Measurements from ENCODE around the gene PIK3CA.
"Not testable (repeated sequence)": the region's sequence is repeated elsewhere in the genome, so short reads cannot be mapped to it uniquely, and the experiment has no call there.

Gene PIK3CA

DNA sequence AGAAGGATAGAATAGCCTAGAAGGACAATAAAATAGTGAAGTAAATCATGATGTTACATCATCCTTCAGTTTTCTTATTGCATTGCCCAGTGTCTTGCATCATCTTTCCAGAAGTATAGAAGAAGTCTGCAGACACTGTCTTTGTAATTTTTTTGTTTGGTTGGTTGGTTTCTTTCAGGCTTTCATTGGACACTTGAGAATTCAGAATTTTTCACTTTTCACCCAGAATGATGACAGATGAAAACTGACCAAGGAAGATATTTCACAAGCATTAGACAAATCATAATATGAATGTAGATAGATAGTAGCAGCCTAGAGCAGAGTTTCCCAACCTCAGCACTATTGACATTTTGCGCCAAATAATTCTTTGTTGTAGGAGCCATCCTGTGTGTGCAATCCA is 67.4 kb downstream of the PIK3CA start:
- not testable (repeated sequence) for DNase-seq

DNA sequence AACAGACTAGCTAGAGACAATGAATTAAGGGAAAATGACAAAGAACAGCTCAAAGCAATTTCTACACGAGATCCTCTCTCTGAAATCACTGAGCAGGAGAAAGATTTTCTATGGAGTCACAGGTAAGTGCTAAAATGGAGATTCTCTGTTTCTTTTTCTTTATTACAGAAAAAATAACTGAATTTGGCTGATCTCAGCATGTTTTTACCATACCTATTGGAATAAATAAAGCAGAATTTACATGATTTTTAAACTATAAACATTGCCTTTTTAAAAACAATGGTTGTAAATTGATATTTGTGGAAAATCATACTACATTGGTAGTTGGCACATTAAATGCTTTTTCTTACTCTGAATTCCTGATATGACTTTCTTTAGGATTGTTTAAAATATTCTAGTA is 70.1 kb downstream of the PIK3CA start:
- not testable (repeated sequence) for DNase-seq

DNA sequence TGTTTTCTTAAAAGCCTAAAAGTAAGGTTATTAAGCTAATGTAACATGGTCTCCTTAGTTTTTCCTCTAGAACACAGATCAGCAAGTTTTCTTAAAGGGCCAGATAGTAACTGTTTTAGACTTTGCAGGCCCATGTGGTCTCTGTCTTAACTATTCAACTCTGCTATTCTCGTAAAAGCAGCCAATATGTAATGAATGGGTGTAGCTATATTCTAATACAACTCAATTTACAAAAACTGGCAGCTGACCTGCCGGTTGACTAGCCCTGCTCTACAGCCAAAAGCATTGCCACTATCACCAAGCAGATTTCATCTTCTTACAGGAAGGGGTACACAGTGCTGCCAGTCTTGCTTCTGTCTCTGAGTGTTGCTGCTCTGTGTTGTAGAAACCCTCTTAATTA is 75.4 kb downstream of the PIK3CA start:
- no peak for DNase-seq

DNA sequence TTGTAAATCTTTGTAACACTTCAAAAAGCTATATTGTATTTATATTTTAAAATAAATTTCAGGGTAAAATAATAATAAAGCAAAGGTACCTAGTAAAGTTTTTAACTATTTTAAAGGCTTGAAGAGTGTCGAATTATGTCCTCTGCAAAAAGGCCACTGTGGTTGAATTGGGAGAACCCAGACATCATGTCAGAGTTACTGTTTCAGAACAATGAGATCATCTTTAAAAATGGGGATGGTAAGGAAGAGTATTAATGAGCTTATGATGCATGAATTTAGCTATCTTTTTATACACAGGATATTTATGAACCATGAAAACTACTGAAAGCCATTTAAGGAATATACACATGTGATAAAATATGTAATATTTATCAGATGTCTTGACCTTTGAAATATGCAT is 76.4 kb downstream of the PIK3CA start:
- DNase-seq, result no peak

DNA sequence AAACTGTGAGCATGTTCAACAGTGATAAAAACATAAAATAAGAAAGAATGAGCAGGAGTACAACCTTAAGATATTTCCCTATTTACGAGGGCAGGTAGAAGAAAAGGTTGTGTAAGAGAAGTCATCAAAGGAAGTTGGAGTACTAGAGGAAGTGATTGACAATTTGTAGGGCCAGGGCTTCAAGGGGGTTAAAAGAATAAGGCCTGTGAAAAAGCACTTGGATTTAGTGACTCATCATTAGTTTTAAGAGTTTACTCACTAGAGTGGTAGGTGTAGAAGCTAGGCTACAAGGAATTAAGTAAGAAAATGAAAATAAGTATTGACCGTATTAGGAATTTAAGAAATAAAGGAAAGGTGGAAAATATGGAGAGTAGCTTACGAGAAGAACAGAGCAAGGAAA is 79.2 kb downstream of the PIK3CA start:
- DNase-seq, result no peak

DNA sequence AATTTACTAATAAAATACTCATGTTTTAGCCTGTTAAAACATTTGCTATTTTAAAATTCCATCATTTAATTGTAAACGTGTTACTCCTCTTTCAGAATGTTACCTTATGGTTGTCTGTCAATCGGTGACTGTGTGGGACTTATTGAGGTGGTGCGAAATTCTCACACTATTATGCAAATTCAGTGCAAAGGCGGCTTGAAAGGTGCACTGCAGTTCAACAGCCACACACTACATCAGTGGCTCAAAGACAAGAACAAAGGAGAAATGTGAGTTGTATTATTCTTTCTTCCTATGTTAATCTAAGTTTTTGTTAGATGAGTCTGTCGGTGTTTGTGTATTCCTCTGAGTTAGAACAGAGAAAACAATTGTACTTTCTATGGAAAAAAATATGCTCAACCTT is 81.0 kb downstream of the PIK3CA start:
- no peak for DNase-seq

DNA sequence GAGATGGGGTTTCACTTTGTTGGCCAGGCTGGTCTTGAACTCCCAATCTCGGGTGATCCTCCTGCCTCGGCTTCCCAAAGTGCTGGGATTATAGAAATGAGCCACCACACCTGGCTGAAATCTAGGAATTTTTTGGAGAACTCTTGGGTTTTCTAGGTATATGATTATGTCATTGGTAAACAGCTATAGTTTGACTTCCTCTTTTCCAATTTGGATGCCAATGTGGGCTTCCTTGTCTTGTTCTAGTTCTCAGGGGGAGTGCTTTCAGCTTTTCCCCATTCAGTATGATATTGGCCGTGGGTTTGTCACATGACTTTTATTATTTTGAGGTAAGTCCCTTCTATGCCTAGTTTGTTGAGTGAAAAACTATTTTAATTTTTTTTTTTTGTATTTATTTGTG is 84.9 kb downstream of the PIK3CA start:
- no peak for DNase-seq

DNA sequence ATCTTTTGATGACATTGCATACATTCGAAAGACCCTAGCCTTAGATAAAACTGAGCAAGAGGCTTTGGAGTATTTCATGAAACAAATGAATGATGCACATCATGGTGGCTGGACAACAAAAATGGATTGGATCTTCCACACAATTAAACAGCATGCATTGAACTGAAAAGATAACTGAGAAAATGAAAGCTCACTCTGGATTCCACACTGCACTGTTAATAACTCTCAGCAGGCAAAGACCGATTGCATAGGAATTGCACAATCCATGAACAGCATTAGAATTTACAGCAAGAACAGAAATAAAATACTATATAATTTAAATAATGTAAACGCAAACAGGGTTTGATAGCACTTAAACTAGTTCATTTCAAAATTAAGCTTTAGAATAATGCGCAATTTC is 86.0 kb downstream of the PIK3CA start:
- no peak for DNase-seq

DNA sequence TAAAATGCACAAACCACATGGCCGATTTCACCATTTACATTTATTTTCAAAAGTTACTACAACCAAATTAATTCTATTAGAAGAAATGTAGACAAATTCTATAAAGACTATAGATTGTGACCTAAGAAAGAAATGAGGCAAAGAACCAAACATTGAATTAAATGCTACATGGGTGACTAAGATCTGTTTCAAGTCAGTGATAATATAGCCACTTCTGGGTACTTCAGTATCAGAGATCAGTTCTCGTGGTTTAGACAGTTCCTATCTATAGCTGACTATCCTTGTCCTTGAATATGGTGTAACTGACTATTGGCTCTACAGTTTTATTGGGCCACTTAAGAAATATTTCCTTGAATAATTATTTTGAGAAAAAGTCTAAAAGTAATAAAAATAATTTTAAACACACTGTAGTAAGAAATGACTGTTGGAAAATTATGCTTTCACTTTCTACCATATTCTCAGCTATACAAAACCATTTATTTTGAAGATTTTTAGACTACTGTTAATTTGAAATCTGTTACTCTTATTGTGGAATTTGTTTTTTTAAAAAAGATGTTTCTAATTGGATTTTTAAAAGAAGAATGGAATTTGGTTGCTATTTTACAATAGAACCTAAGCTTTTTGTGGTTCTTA is 88.6 kb downstream of the PIK3CA start:
- no peak for DNase-seq

DNA sequence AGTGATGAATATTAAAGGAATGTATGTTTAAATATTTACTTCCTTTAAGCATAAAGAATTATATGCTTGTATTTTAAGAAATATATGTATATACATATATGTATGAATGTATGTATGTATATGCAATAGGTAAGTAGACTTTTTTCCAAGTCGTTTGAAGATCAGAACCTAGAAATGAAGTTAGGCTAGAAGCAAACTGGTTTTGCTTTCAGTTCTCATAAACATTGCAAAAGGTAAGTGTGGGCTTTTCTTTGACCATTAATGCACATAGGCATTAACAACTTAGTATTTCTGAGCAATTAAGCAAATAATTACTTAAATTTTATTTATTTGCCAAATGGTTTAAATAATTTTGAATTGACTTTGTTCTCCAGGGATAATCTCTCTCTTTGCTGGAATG is 92.1 kb downstream of the PIK3CA start:
- not testable (repeated sequence) for DNase-seq

DNA sequence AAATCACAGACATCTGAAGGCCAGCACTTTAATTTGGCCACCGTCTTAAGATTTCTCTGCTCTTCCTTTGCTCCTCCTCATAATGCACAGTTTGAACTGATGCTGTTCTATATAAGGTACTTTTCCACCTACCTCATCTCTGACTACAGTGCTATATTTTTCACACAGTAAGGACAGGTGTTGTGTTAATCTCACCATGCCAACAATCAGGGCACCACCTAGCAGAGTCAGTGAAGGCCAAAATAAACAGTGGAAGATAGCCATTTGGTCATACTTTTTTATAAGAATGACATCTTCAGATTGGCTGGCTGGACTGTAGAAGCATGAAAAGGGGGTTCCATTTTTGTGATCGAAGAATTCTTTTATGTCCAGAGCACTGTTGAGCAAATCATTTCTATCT is 94.7 kb downstream of the PIK3CA start:
- DNase-seq, result not testable (repeated sequence)

DNA sequence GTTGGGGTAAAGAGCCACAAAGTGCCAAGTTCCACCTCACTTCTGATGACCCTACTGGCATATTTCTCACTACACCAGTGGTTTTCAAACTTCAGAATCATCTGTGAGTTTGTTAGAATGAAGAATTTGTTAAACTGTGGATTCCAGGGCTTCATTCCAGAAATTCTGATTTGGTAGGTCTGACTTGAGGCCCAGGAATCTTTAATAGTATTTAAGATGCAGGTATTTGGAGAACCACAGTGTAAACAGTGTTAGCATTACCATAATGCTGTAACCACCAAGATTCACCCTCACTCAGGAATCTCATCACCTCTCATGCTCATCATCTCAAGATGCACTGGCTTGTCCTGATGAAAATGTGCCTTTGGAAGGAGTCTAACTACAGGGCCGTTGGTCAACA is 96.7 kb downstream of the PIK3CA start:
- no peak for DNase-seq

DNA sequence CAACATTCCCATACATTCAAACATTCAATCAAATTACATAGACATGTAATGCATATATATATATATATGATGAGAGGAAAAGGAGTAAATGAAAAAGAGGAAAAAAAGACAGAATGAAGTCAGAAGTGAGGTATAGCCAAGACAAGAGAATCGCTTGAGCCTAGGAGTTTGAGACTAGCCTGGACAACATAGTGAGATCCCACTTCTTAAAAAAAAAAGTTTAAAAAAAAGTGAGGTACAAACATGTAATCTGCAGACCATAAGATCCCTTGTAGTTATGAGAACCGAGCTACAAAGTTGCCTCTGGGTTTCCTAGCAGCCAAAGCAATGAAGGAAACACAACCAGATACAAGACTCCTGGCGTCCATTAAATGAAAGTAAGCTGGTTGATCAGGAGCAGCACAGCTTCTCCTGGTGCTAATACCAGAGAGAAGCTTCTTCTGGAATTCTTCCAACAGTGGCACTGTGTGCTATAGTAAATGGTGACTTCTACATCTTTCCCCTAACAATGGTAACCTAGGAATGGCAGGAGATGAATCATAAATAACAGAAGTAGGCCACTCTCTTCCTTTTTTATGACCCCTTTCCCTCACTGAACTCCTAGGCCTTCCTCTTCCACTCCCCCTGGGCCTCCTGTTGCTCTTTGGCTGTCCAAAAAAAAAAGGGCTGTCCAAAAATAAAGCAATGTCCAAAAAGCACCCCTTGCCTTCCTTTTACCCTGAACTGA is 99.3 kb downstream of the PIK3CA start:
- DNase-seq, result no peak

DNA sequence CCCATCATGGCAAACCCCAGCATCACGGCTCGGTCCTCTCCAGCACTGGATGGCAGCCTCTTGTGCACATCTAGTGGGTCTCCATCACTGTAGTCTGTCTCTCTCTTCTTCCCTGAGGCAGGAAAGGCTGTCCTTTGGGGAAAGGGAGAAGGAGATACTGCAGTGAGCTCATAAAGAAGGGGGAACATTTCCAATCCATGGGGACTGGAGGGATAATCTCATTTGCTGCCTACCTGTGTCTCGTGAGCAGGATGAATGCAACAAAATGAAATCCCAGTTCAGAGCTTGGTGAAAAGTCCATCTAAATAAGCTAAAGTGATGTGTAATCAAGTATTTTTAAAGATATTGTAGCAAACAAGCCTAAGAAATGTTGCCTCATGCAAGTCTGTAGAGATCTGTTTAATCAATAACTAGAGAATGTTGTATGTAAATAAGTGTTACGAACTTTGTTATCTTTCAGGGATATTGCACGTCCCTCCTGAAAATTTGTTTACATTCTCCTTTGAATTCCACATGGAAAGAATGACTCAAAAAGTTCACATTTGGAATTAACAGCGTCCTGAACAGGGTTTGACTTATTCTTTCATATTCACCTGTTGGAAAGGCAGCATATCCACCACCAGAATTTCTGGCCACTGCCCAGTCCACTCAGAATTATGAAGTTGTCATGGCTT is 102.8 kb downstream of the PIK3CA start, which contains the start of gene KCNMB3:
Gene KCNMB3 (minus strand): TSS at position 312 of the 674 bp plus-strand sequence. CDS start 124 bp downstream, at position 188.
- DNase-seq, result no peak

DNA sequence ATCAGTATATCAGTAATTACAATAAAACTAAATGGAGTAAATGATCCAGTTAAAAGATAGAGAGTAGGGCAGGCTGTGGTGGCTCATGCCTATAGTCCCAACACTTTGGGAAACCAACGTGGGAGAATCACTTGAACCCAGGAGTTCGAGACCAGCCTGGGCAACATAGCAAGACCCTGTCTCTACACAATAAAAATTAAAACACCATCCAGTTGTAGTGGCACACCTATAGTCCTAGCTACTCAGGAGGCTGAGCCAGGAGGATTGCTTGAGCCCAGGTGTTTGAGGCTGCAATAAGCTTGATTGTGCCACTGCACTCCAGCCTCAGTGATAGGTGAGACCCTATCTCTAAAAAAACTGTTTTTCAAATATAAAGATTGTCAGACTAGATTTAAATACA is 108.7 kb downstream of the PIK3CA start:
- DNase-seq, result no peak

DNA sequence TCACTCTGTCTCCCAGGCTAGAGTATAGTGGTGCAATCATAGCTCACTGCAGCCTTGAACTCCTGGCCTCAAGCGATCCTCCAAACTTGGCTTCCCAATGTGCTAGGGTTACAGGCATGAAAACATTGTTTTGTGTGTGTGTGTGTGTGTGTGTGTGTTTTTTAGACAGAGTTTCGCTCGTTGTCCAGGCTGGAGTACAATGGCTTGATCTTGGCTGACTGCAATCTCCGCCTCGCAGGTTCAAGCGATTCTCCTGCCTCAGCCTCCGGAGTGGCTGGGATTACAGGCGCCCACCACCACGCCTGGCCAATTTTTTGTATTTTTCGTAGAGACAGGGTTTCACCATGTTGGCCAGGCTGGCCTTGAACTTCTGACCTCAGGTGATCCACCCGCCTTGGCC is 109.6 kb downstream of the PIK3CA start:
- DNase-seq, result not testable (repeated sequence)

DNA sequence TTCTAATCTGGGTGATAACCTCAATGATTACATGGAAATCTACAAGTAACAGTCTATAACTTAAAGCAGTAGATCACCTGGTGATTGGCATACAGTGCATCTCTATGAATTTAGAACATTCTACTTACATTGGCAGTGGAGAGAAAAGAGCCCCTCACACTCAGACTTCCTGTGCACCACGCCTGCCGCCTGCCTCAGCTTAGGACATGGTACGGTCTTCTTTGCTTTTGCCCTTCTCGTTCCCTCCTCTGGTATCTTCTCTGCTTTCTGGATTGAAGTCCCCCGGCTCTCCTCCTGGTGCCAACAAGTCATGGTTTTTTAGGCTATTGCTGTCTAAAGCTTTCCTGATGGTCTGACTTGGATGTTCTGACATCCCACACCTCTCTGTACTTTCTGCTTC is 110.7 kb downstream of the PIK3CA start:
- no peak for DNase-seq

DNA sequence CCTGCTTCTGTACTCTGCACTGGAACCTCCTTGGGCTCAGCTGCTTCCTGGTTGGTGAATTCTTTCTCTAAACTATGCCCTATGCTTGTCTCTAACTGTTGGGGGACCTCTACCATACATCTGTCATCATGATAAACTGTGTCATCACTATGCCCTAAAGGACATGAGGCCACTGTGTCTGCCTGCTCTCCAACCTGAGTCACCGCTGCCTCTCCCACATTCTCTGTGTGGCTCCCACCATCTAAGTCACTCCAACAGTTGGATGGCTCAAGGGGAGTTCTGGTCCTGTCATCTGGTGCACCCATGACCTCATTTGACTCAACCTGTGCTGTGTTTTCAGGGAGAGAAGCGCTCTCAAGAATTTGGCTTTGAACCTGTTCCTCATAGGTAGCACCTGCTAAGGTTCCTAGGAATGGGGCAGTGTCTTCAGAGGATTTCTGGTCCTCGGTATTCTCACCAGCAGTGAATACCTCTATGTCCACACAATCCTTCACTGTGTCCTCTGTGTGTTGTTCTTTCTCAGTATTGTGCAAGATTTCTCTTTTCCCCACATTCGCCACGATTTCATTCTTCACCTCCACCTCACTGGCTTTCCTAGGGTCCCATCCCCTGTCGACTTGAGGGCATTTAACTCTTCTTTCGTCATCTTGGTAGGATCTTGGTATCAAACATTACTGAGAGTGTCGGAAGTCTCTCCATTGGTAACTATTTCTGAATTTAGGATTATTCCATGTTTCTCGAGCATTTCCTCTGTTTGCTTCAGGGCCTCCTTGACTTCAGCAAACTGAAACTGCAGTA is 112.0 kb downstream of the PIK3CA start:
- not testable (repeated sequence) for DNase-seq

DNA sequence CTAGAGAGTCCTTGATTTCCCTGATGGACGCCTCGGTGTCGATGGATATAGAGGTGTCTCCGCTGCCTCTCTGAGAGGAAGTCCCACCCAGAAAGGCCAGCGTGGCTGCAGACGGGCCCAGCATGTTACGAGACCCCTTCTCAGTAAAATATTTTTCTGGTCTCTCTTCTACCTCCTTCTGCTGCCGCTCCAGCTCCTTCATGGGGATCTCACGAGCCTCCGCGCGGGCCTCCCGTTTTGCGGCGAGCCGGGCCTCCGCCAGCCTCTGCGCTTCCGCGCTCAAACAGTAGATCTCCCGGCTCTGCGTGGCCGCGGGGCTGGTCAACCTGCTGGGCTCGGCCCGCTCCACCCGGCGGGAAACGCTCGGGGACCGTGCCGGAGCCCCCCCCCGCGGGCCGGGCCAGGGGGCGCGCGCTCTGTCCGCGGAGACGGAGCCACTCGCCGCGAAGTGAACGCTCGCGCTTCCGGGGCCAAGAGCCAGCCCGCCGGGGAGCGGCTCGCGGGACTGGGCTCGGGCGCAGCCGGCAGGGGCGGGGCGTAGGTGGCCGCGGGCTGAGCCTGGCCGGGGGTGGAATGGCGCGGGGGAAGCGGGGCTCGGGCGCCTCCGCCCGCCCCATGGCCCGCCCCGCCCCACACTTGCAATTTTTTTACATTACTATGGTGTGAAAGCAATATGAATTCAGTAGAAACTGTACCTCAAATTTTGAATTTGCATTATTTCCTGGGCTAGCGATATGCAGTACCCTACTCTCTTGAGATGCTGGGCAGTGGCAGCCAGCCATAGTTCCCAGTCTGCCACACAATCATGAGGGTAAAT is 113.0 kb downstream of the PIK3CA start:
- no peak for DNase-seq

DNA sequence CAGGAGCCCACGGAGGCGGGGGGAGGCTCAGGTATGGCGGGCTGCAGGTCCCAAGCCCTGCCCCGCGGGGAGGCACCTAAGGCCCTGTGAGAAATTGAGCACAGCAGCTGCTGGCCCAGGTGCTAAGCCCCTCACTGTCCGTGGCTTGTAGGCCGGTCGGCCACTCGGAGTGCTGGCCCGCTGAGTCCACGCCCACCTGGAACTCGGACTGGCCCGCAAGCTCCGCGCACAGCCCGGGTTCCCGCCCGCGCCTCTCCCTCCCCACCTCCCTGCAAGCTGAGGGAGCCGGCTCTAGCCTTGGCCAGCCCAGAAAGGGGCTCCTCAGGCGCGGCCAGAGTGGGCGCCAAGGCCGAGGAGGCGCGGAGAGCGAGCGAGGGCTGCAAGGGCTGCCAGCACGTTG is 115.0 kb downstream of the PIK3CA start:
- no peak for DNase-seq

DNA sequence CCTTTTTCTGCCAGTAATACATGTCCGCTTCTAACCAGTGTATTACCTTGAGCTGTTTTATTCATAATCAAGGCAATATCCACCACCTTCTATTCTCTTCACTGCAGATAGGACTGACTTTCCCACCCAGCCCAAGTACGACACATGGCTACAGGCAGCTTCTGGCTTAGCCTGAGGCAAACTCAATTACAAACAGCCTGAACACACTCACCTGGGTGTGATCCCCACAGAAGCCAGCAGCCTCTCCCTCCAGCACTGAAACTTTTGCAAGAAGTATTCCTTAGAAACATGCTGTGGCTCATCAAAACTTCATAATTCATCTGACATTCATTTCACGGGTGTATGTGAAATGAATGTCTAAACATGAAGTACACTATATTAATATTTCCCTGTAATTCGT is 116.3 kb downstream of the PIK3CA start:
- no peak for DNase-seq

DNA sequence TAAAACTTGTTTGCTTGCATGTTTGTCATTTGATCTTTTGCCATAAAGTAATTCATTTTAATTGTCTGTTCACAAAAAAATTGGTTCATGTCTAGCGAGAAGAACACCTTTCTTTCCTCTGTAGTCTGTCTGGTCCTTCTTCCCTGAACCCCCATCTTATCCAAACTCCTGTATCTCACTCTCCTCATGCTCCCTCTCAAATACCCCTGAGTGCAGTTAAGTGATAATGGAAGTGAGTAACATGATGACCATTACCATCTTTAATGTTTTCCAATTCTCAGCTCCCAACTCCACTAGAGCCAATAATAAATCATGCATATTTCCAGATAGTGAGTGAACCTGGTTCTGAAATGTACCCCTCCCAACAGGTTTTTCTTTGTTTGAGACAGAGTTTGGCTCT is 116.9 kb downstream of the PIK3CA start:
- DNase-seq, result no peak

All from cerebellar nuclear complex (tissue), 1 donor.